Measurements from ENCODE around the gene CCNI2.

GRCh38 chr5:132775476-132775961, 28.3 kb downstream of the CCNI2 start:
- TF ChIP-seq CTCF (IDR thresholded peaks at IDR 0.05; ENCODE audit: low read length) = no peak
- no peak for TF ChIP-seq EZH2 (IDR thresholded peaks at IDR 0.05; ENCODE audit: borderline replicate concordance, low read length)

Measured in OCI-LY1 (cell line).